H1 (cell line): Measurements from ENCODE around the gene DGCR6. TPM values are rescaled to one million over a fixed set of nuclear protein-coding genes. Genes with fewer than 3 reads are reported as not detected.
"Not testable (repeated sequence)": the region's sequence is repeated elsewhere in the genome, so short reads cannot be mapped to it uniquely, and the experiment has no call there.

Experiments used
- CTCF ChIA-PET: fragments of 300-600 bp; sonication (Branson Sonifier 250); formaldehyde crosslinking; loops from one replicate; lab custom pipeline; 2021; ENCODE audit not compliant: partially characterized antibody; lab: Charles Lee
- POLR2A ChIA-PET: fragments of 300-600 bp; sonication (Branson Sonifier 250); formaldehyde crosslinking; loops from one replicate; lab custom pipeline; 2021; ENCODE audit warnings: inconsistent platforms; ENCODE audit not compliant: partially characterized antibody; lab: Charles Lee
- DNase-seq, 2 experiments: peaks; one replicate each; pipeline versions ENCODE4 v3.0.0 to v3.0.0-alpha.2; 2010 to 2022; ENCODE audit warnings: low spot score in 2 of 2, low read depth in 1 of 2, mixed read lengths in 1 of 2
- FAIRE-seq: peaks from 2 replicates; lab custom pipeline; 2011; peaks lifted over from hg19 to GRCh38; lab: Jason Lieb, UNC
- H2AFZ ChIP-seq: 2 replicates; pipeline ENCODE4 v1.8.1; 2012; ENCODE audit warnings: low read length, inconsistent platforms
- H2AK5ac ChIP-seq: 2 replicates; pipeline ENCODE4 v1.6.1; 2013; ENCODE audit warnings: low read depth, low read length
- H2BK120ac ChIP-seq: replicated peaks from 2 replicates; pipeline ENCODE3; 2013; ENCODE audit warnings: low read depth, low read length, inconsistent platforms
- H2BK12ac ChIP-seq: 2 replicates; pipeline ENCODE4 v1.6.1; 2013; ENCODE audit warnings: low read depth, low read length
- H2BK15ac ChIP-seq: 2 replicates; pipeline ENCODE4 v1.6.1; 2013; ENCODE audit warnings: low read length
- H2BK20ac ChIP-seq: 2 replicates; pipeline ENCODE4 v1.6.1; 2013; ENCODE audit warnings: low read length
- H2BK5ac ChIP-seq: 2 replicates; pipeline ENCODE4 v1.6.1; 2013; ENCODE audit warnings: low read depth, low read length
- H3K14ac ChIP-seq: 2 replicates; pipeline ENCODE4 v1.6.1; 2013; ENCODE audit warnings: inconsistent platforms; ENCODE audit not compliant: insufficient read length
- H3K18ac ChIP-seq: 2 replicates; pipeline ENCODE4 v1.6.1; 2013; ENCODE audit warnings: low read length; ENCODE audit errors: extremely low read depth
- H3K23ac ChIP-seq: 2 replicates; pipeline ENCODE4 v1.6.1; 2013; ENCODE audit warnings: inconsistent platforms; ENCODE audit not compliant: insufficient read length
- H3K23me2 ChIP-seq: 2 replicates; pipeline ENCODE4 v1.6.1; 2013; ENCODE audit warnings: low read depth, low read length
- H3K27ac ChIP-seq: 2 replicates; pipeline ENCODE4 v1.6.1; 2011; ENCODE audit warnings: low read depth, low read length, inconsistent platforms
- H3K27me3 ChIP-seq, 4 experiments: replicated peaks in 1 of 4; 1 replicate in 1 of 4; 2 replicates in 3 of 4; pipeline versions ENCODE4 v1.6.1 to v1.8.1; 2011 to 2013; ENCODE audit warnings: low read length in 3 of 4, mild to moderate bottlenecking in 3 of 4, inconsistent platforms in 2 of 4, mixed read lengths in 2 of 4, moderate library complexity in 1 of 4; ENCODE audit not compliant: control insufficient read depth in 3 of 4, insufficient read depth in 3 of 4; ENCODE audit errors: extremely low read depth in 1 of 4
- H3K36me3 ChIP-seq, 4 experiments: 2 replicates each; pipeline versions ENCODE4 v1.6.1 to v1.8.1; 2011 to 2013; ENCODE audit warnings: mild to moderate bottlenecking in 4 of 4, low read length in 3 of 4, moderate library complexity in 2 of 4, control low read depth in 1 of 4, inconsistent platforms in 1 of 4; ENCODE audit not compliant: insufficient read depth in 4 of 4, control insufficient read depth in 2 of 4
- H3K4ac ChIP-seq: replicated peaks from 2 replicates; pipeline ENCODE3; 2013; ENCODE audit warnings: low read length, low read depth, mixed read lengths, inconsistent platforms; ENCODE audit not compliant: insufficient read length
- H3K4me1 ChIP-seq, 4 experiments: replicated peaks in 1 of 4; 1 replicate in 1 of 4; 2 replicates in 3 of 4; pipeline versions ENCODE4 v1.6.1 to v1.8.1; 2011 to 2013; ENCODE audit warnings: low read length in 3 of 4, inconsistent platforms in 2 of 4, mixed read lengths in 1 of 4; ENCODE audit not compliant: insufficient read depth in 4 of 4, control insufficient read depth in 3 of 4
- H3K4me2 ChIP-seq, 2 experiments: 2 replicates each; pipeline versions ENCODE4 v1.6.1 to v1.8.1; 2011 to 2013; ENCODE audit warnings: low read depth in 2 of 2, low read length in 2 of 2, control low read depth in 1 of 2, inconsistent platforms in 1 of 2, mild to moderate bottlenecking in 1 of 2; ENCODE audit not compliant: insufficient read depth in 1 of 2
- H3K4me3 ChIP-seq, 4 experiments: fragments of 200-600, 300-600 bp in 1 of 4; sonication (generic), shearing (Covaris generic), sonication (Bioruptor Twin) in 1 of 4; 2 replicates each; pipeline versions ENCODE4 v1.5.1 to v1.8.1; 2011 to 2016; ENCODE audit warnings: low read length in 4 of 4, low read depth in 3 of 4, control low read depth in 2 of 4, inconsistent platforms in 2 of 4, mild to moderate bottlenecking in 2 of 4, mixed read lengths in 1 of 4, moderate library complexity in 1 of 4; ENCODE audit not compliant: insufficient read depth in 2 of 4; ENCODE audit errors: extremely low read depth in 1 of 4
- H3K56ac ChIP-seq: replicated peaks from 2 replicates; pipeline ENCODE3; 2013; ENCODE audit warnings: low read depth, mild to moderate bottlenecking, mixed read lengths, low read length, inconsistent platforms; ENCODE audit not compliant: insufficient read length
- H3K79me1 ChIP-seq: 2 replicates; pipeline ENCODE4 v1.6.1; 2013; ENCODE audit warnings: low read depth, low read length, control low read depth
- H3K79me2 ChIP-seq, 2 experiments: 2 replicates each; pipeline versions ENCODE4 v1.6.1 to v1.8.1; 2012 to 2013; ENCODE audit warnings: low read length in 2 of 2, mild to moderate bottlenecking in 2 of 2, inconsistent platforms in 1 of 2; ENCODE audit not compliant: insufficient read depth in 2 of 2, control insufficient read depth in 1 of 2
- H3K9ac ChIP-seq, 4 experiments: replicated peaks in 1 of 4; 1 replicate in 1 of 4; 2 replicates in 3 of 4; pipeline versions ENCODE4 v1.6.1 to v1.8.1; 2011 to 2013; ENCODE audit warnings: low read depth in 3 of 4, low read length in 3 of 4, control low read depth in 2 of 4, mild to moderate bottlenecking in 2 of 4, moderate library complexity in 2 of 4, inconsistent platforms in 1 of 4; ENCODE audit errors: extremely low read depth in 1 of 4
- H3K9me3 ChIP-seq, 2 experiments: 2 replicates each; pipeline versions ENCODE4 v1.6.1 to v1.8.1; 2012 to 2013; ENCODE audit warnings: mild to moderate bottlenecking in 2 of 2, moderate library complexity in 2 of 2, control low read depth in 1 of 2, inconsistent platforms in 1 of 2, low read depth in 1 of 2, low read length in 1 of 2, mixed read lengths in 1 of 2; ENCODE audit not compliant: insufficient read depth in 2 of 2
- H4K20me1 ChIP-seq, 2 experiments: replicated peaks in 1 of 2; 2 replicates each; pipeline versions ENCODE3 to v1.8.1; 2011 to 2013; ENCODE audit warnings: inconsistent platforms in 2 of 2, low read length in 2 of 2, mild to moderate bottlenecking in 1 of 2; ENCODE audit not compliant: insufficient read depth in 2 of 2, control insufficient read depth in 1 of 2
- H4K5ac ChIP-seq: 2 replicates; pipeline ENCODE4 v1.6.1; 2013; ENCODE audit warnings: low read length, low read depth, mixed read lengths, inconsistent platforms; ENCODE audit not compliant: insufficient read length
- H4K8ac ChIP-seq: 2 replicates; pipeline ENCODE4 v1.8.0; 2013; ENCODE audit warnings: mild to moderate bottlenecking, moderate library complexity, low read length, inconsistent platforms; ENCODE audit not compliant: insufficient read depth; ENCODE audit errors: extremely low read depth
- H4K91ac ChIP-seq: replicated peaks from 2 replicates; pipeline ENCODE3; 2013; ENCODE audit warnings: low read length, mixed read lengths, inconsistent platforms; ENCODE audit not compliant: insufficient read length
- WGBS, 2 experiments: shearing (Covaris generic) in 1 of 2; methylation state at CpG; one replicate each; pipeline versions ENCODE4 v1.1.6 to v1.1.7; 2013 to 2015; ENCODE audit warnings: low lambda C conversion rate in 2 of 2, mixed read lengths in 2 of 2, inconsistent platforms in 1 of 2, low coverage in 1 of 2, missing lambda C conversion rate in 1 of 2; ENCODE audit not compliant: insufficient replicate concordance in 2 of 2, insufficient coverage in 1 of 2, insufficient read length in 1 of 2; ENCODE audit errors: extremely low coverage in 1 of 2, missing lambda C conversion rate in 1 of 2; 5-methylcytosine and 5-hydroxymethylcytosine counted together
- polyA plus RNA-seq, 7 experiments: library from polyadenylated mRNA; depleted of rRNA in 3 of 7; stranded (reverse) in 5 of 7; unstranded in 2 of 7; fragments of >200 nt in 5 of 7; fragments of 200-250 nt in 2 of 7; gene quantifications; 1 replicate in 5 of 7; 2 replicates in 1 of 7; 4 replicates in 1 of 7; pipeline versions ENCODE4 v1.2.1 to v1.2.3, GENCODE V29; 2011 to 2013; ENCODE audit warnings: missing spikeins in 2 of 7, mixed read lengths in 2 of 7
- total RNA-seq: library from RNA; stranded (reverse); fragmentation: NEBNext Ultra II Directional; extraction: Animal tissue kit (Norgen Biotek cat#: 25700); gene quantifications from 2 replicates; pipeline ENCODE4 v1.2.1, GENCODE V29; 2021

The DGCR6 gene
- total and polyA plus RNA-seq, 2 of the 8 experiments (the other 6 are each of a cell fraction or from before 2014, with no cell fraction given) = 0.82 to 1.7 TPM

DNA sequence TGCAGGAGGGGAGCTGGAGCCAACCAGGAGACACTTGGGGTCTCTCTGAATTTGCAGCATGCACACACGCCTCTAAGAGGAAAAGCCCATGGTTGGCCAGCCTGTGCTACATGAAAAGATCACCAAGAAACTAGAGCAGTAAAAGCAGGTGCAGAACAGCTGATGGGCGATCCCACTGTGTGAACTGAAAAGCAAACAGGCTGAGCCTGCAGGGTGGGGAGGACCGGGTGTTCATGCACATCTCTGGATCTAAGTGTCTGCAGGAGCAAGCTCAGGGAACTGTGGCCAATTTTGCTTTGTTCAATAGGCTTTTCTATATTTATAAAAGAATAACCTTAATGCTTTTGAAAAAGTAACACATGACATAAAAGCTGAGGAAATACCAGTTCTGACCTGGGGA lies 11.7 kb downstream of the DGCR6 start:
- H2BK120ac ChIP-seq, H3K9me3 ChIP-seq, H3K4ac ChIP-seq, H3K4me1 ChIP-seq, H3K79me1 ChIP-seq, H4K91ac ChIP-seq, H3K18ac ChIP-seq, CTCF ChIA-PET, H2AFZ ChIP-seq, H3K36me3 ChIP-seq, H4K20me1 ChIP-seq, H2BK20ac ChIP-seq, H3K4me3 ChIP-seq, FAIRE-seq, H2AK5ac ChIP-seq, H4K8ac ChIP-seq, H3K23ac ChIP-seq, H3K56ac ChIP-seq, H3K23me2 ChIP-seq, H3K9ac ChIP-seq, DNase-seq, H3K4me2 ChIP-seq, H3K79me2 ChIP-seq, H3K14ac ChIP-seq, H2BK12ac ChIP-seq, H3K27ac ChIP-seq, H2BK15ac ChIP-seq, H2BK5ac ChIP-seq, H4K5ac ChIP-seq, H3K27me3 ChIP-seq: not testable (repeated sequence)
- WGBS, 2 experiments = no CpG with 5 or more reads among the region's 3 CpGs
- POLR2A ChIA-PET = interaction anchor here (2.3 kb wide), 1 partner anchor 11 kb away, joined by 9 read pairs; no protein-coding TSS in a partner anchor

GRCh38 chr22:18920257-18920902 lies 14.3 kb downstream of the DGCR6 start:
- CTCF ChIA-PET, FAIRE-seq, H3K9me3 ChIP-seq, H2BK120ac ChIP-seq, H2BK5ac ChIP-seq, H2BK12ac ChIP-seq, H2AFZ ChIP-seq, H3K36me3 ChIP-seq, H3K4ac ChIP-seq, H3K14ac ChIP-seq, H3K79me1 ChIP-seq, H2AK5ac ChIP-seq, H3K23me2 ChIP-seq, H4K91ac ChIP-seq, H3K27me3 ChIP-seq, H2BK15ac ChIP-seq, H3K4me3 ChIP-seq, H2BK20ac ChIP-seq, H3K18ac ChIP-seq, H3K9ac ChIP-seq, H4K8ac ChIP-seq, H3K4me2 ChIP-seq, H3K4me1 ChIP-seq, H3K23ac ChIP-seq, DNase-seq, H3K27ac ChIP-seq, H4K5ac ChIP-seq, H3K56ac ChIP-seq, H4K20me1 ChIP-seq, H3K79me2 ChIP-seq: not testable (repeated sequence)
- POLR2A ChIA-PET = interaction anchor here (1.7 kb wide), 1 partner anchor 10 kb away, joined by 3 read pairs; no protein-coding TSS in a partner anchor
- no CpG with 5 or more reads among the region's 12 CpGs for WGBS, 2 experiments
